Stimulated activated CD4-positive, alpha-beta T cell treated with anti-CD3 and anti-CD28 coated beads, Interleukin-4, amount 100 ng/mL, for 48 hours (primary cell): Measurements from ENCODE around the gene ELFN1.

ENCODE experiments used
- DNase-seq, 2 donors: peaks; one replicate each; pipeline ENCODE4 v3.0.0-alpha.2; 2020; ENCODE audit warnings: low read depth in 2 of 2

ELFN1 gene

DNA sequence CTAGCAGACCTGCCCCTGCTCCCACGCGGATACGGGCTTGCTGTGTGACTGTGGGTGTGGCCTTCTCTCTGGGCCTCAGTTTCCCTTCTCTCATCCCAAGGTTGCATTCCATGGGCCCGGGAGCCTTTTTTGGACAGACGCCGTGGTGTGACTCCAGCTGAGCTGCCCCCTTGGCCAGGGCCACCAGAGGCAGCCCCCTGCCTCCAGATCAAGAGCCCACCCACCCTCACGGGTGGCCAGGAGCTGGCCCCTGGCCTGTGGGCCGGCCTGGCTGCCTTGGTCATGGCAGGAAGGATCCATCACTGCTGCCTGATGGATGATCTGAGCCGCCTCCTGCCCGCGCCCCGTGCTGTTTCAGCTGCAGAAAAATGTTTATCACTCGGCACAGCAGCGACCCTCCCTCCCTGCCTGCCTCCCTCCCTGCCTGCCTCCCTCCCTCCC is 27.8 kb upstream of the ELFN1 start:
- no peak for DNase-seq

GRCh38 chr7:1643270-1644092 is 26.6 kb upstream of the ELFN1 start:
- DNase-seq, result no peak

DNA sequence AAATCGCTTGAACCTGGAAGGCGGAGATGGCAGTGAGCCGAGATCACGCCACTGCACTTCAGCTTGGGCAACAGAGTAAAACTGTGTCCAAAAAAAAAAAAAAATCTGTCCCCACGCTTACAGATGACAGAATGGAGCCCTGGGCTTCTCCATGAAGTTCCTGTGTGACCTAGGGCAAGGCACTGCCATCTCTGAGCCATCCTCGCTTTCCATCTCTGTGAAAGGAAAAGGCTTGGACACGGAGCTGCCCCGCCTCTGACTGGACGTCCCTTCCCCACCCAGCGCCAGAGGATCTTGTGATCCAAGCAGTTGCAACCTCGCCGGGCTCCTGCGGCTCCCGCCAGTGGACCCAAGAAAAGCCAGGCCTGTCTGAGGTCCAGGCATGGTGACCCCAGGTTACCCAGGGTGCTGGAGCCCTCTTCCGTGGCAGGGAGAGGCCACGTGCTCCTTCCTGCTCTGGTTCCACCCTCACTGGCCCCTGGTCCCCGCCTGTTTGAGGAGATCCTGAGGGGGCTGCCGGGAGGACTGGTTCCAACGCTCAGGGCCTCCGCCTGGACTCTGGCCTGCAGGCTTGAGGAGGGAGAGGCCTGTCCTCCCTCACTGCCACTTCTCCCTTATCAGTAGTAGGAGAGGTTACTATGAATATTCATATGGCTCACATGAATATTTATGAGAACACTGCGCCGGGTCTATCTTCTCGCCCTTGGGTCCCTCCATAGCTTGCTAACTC is 25.6 kb upstream of the ELFN1 start:
- no peak for DNase-seq

DNA sequence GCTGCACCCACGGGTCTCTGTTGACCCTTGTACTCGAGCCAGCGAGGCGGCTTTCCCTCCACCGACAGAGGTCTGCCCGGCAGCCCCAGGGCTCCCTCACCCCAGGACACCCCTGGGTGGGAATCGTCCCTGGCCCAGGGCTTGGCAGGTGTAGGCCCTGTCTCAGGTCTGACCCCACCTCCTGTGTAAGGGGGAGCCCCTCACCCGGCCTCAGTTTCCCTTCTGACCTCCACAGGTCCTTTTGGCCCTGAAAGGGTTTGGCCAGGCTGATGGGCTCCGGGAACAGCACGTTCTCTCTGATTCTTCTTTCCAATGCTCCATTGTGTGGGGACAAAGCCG is 25.0 kb upstream of the ELFN1 start:
- DNase-seq, result no peak

GRCh38 chr7:1645476-1645875 is 24.6 kb upstream of the ELFN1 start:
- no peak for DNase-seq

DNA sequence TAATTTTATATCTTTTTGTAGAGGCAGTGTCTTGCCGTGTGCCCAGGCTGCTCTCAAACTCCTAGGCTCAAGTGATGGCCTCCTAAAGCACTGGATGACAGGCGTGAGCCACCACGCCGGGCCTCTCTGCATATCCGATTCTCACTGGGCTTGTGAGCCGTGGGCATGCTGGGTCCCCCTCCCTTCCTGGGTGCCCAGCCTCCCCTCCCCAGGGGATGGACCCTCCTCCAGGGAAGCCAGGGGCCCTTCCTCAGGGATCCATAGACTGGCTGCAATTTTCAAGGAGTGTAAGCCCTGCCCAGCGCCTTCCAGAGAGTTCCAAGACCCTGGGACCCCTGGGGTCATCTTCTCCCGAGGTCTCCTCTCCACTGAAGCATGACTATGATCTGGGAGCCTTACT is 23.7 kb upstream of the ELFN1 start:
- no peak for DNase-seq

- DNase-seq, result no peak
These were observed 22.9 kb upstream of the ELFN1 start for GRCh38 chr7:1646957-1647891.

- DNase-seq, result no peak
These were observed 22.0 kb upstream of the ELFN1 start for GRCh38 chr7:1647961-1648672.

- DNase-seq, result no peak
These were observed 20.2 kb upstream of the ELFN1 start for GRCh38 chr7:1649751-1650326.

DNA sequence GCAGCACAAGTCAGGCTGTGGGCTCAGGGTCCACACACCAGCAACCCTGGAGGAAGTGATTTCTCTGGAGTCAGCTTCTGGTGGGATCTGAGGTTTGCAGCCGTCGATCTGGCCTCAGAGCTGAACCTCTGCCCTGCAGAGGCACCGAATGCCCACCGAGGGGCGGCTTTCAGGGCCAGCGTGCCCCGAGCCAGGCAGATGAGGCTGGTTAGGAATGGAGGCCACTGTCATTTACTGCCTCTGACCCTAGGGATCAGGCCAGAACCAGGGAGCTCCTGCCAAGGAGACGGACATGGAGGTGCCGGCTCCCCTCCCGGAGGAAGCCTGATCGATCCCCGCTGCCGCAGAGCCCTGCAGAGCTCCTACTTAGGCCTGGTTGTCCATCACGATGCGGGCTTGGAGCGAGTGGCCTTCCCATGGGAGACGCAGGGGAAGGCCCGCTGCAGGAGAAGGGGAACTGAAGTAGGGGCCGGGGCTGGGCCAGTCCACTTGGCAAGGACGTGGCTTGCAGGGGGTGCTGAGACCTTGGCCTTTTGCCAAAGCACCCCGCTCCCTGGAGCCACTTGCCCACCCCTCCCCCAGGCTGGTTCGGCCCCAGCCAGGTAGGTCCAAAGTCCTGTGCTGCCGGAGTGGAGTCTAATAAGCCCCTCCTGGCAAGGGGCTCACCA is 19.6 kb upstream of the ELFN1 start:
- DNase-seq, result no peak

DNA sequence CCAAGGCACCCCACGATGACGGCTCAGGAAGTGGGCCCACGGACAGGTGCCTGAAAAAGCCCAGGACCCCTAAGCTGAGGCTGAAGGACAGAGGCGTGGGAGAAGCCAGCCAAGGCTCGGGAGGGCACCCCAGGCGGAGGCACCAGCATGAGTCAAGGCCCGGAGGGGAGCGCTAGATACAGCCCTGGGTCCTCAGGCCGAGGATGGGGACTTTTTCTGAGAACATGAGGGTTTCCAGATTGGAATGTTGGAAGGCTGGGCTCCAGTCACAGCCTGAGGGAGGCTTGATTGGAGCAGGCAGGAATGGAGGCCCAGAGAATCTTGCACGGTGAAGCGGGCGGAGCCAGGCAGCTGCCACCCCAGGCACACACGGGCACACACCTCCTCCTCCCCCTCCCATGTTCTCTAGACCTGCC is 19.0 kb upstream of the ELFN1 start:
- DNase-seq, result no peak

DNA sequence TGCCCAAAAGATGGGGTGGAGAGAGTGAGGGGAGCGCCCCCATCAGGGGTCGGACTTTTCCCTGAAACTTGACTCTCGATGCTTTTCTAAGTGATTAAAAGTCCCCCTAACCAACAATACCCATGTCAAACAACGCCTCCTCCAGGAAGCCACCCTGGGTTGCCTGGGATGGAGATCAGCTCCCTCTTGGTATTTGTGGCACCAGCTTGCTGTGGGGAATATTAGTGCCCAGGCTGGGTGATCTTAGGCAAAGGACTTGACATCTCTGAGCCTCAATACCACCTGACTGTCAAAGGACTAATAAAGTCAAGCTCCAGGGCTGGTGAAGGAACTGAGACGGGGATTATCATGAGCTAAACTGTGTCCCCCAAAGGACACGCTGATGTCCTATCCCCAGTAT is 18.2 kb upstream of the ELFN1 start:
- DNase-seq, result no peak

GRCh38 chr7:1653500-1653899 is 16.6 kb upstream of the ELFN1 start:
- DNase-seq, result no peak

DNA sequence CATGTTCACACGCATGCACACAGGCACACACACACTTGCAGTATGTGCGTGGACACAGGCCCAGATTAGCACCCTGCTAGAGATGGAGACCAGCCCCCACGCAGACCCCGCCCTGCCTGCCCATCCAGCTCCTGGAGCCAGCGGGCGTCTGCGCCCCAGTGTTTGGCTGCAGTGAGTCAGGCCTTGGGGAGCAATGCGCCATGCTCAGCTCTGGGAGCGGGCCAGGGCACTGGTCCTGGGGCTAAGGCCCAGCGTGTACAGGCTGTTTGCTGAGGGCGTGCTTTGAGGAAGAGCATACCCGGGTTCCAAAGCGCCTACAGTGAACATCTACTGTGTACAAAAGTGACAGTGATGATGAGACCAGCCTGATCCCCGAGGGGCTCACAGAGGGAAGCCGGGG is 16.0 kb upstream of the ELFN1 start:
- DNase-seq, result no peak

GRCh38 chr7:1654738-1655475 is 15.2 kb upstream of the ELFN1 start:
- DNase-seq, result no peak

DNA sequence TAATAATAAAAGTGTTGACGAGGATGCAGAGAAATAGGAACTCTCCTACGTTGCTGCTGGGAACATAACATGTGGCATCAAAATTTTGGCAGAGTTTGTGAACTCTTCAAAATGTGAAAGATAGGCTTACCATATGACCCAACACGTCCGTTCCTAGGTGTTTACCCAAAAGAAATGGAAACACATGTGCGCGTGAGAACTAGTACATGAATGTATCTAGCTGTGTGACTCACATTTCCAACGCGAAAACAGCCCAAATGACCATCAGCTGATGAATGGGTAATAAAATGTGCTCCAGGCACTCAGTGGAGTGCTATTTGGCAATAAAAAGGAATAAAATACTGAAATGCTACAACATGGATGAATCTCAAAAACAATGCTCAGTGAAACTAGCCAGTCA is 10.4 kb upstream of the ELFN1 start:
- DNase-seq, result no peak

- no peak for DNase-seq
These were observed 8.6 kb upstream of the ELFN1 start for GRCh38 chr7:1661461-1661860.

- no peak for DNase-seq
These were observed 8.0 kb upstream of the ELFN1 start for GRCh38 chr7:1662101-1662500.

DNA sequence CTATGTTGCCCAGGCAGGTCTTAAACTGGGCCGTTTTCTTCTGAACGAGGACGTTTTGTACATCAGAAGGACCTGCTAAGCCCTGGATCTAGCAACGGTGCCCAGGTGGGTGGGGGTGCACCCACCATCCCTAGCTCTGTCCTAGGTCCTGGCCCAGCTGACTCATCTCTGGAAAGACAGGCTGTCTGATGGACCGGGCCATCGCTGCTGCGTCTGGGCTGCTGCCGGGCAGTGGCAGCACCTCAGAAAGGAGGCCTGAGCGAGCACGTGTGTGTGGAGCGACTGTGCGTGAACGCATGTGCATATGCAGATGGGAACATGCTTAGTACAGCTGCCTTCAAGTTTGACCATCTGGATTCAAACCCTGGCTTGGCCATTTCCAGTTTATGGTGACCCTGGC is 7.3 kb upstream of the ELFN1 start:
- DNase-seq, result no peak

DNA sequence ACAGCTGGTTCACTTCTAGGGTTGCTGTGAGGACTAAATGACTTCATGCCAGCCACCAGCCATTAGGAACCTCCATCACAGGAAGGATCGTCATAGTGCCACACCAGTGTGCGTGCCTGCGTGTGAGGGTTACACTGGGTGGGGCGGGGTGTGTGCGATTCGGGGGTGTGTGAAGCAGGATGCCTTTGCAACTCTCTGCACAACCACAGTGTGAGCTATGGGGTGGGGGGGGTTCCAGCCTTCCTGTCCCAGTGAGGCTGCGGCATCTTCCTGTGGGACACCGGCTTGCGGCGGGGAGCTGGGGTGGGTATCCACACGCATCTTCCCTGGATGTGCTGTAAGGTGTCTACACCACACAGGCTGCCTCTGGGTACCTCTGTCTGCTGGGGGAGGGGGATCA is 6.9 kb upstream of the ELFN1 start:
- DNase-seq, result no peak
